ENCODE results near the gene CYB5D1. TPM values are rescaled to one million over a fixed set of nuclear protein-coding genes. Genes with fewer than 3 reads are reported as not detected.

CYB5D1 gene
- total and polyA plus RNA-seq, 2 of the 8 experiments (the other 6 are each of a cell fraction or from before 2014, with no cell fraction given): 11.0 to 18.0 TPM

DNA sequence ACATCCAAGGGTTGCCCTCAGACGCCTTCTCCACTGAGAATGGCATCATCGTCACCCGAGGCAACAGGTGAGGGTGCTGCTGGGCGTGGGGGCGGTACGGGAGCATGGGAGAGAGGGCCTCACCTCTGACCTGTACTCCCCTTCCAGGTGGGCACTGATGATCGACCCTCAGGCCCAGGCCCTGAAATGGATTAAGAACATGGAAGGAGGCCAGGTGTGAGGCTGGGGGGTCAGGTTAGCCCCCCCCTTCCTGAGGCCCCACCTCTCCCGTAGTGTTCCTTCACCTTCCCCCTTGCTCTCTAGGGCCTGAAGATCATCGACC is 40.2 kb upstream of the CYB5D1 start:
- H2AFZ ChIP-seq (ENCODE audit: low read length): no peak overlapping the region
- H3K23ac ChIP-seq (ENCODE audit: insufficient read length): no peak overlapping the region
- POLR2A ChIA-PET (ENCODE audit: partially characterized antibody): no interaction called here
- H2AK5ac ChIP-seq (ENCODE audit: low read depth, low read length): no peak overlapping the region
- H3K18ac ChIP-seq (ENCODE audit: extremely low read depth, low read length): no peak overlapping the region
- H3K23me2 ChIP-seq (ENCODE audit: low read depth, low read length): no peaks in the 10 kb centered on the region
- TF ChIP-seq TCF12 (IDR thresholded peaks at IDR 0.05; ENCODE audit: low read depth, low read length): no peak
- TF ChIP-seq HDAC6 (IDR thresholded peaks at IDR 0.05; ENCODE audit: low read depth, low read length): no peak
- H3K4me1 ChIP-seq (replicated peaks in 1 of 4; ENCODE audit: control insufficient read depth in 3 of 4, insufficient read depth in 4 of 4, low read length in 3 of 4): no peaks in the 10 kb centered on the region; a peak in 1 of 7 replicates
- no peaks in the 10 kb centered on the region for H3K79me1 ChIP-seq (ENCODE audit: low read depth, low read length)
- no peak overlapping the region for H3K56ac ChIP-seq (replicated peaks; ENCODE audit: insufficient read length, low read depth, low read length)
- H3K9ac ChIP-seq (replicated peaks in 1 of 4; ENCODE audit: extremely low read depth in 1 of 4, low read depth in 3 of 4, low read length in 3 of 4): no peak overlapping the region
- H3K4ac ChIP-seq (replicated peaks; ENCODE audit: insufficient read length, low read depth, low read length): no peak overlapping the region
- H3K4me2 ChIP-seq (ENCODE audit: insufficient read depth in 1 of 2, low read depth in 2 of 2, low read length in 2 of 2): no peak overlapping the region
- H3K4me3 ChIP-seq (ENCODE audit: extremely low read depth in 1 of 4, insufficient read depth in 2 of 4, low read depth in 3 of 4, low read length in 4 of 4): no peak overlapping the region
- 85% methylated on average over 9 of the region's 9 CpGs; no CpG with 5 or more reads in 1 of the 2 experiments for WGBS, 2 experiments (ENCODE audit: extremely low coverage in 1 of 2, insufficient coverage in 1 of 2, insufficient read length in 1 of 2, insufficient replicate concordance in 2 of 2, low coverage in 1 of 2, low lambda C conversion rate in 2 of 2, missing lambda C conversion rate in 1 of 2)
- H3K27me3 ChIP-seq (replicated peaks in 1 of 4; ENCODE audit: control insufficient read depth in 3 of 4, extremely low read depth in 1 of 4, insufficient read depth in 3 of 4, low read length in 3 of 4): no peaks in the 10 kb centered on the region; a peak in 1 of 7 replicates
- H2BK5ac ChIP-seq (ENCODE audit: low read depth, low read length): no peak overlapping the region
- no peaks in the 10 kb centered on the region for H3K36me3 ChIP-seq (ENCODE audit: control insufficient read depth in 2 of 4, insufficient read depth in 4 of 4, low read length in 3 of 4)
- no peaks in the 10 kb centered on the region for H4K20me1 ChIP-seq (replicated peaks in 1 of 2; ENCODE audit: control insufficient read depth in 1 of 2, insufficient read depth in 2 of 2, low read length in 2 of 2)
- H4K8ac ChIP-seq (ENCODE audit: extremely low read depth, insufficient read depth, low read length): no peak overlapping the region
- CTCF ChIA-PET (ENCODE audit: partially characterized antibody): interaction anchor here (1.1 to 2.2 kb wide), 7 partner anchors 8 to 172 kb away, joined by 3 to 9 read pairs (median 5); no protein-coding TSS in a partner anchor
- no peak for FAIRE-seq
- H2BK12ac ChIP-seq (ENCODE audit: low read depth, low read length): no peak overlapping the region
- H3K79me2 ChIP-seq (ENCODE audit: control insufficient read depth in 1 of 2, insufficient read depth in 2 of 2, low read length in 2 of 2): no peaks in the 10 kb centered on the region
- no peak overlapping the region for H3K27ac ChIP-seq (ENCODE audit: low read depth, low read length)
- DNase-seq (ENCODE audit: low read depth in 1 of 2, low spot score in 2 of 2): no peak
- H2BK120ac ChIP-seq (replicated peaks; ENCODE audit: low read depth, low read length): no peak overlapping the region
- H4K5ac ChIP-seq (ENCODE audit: insufficient read length, low read depth, low read length): no peak overlapping the region
- H3K9me3 ChIP-seq (ENCODE audit: insufficient read depth in 2 of 2, low read depth in 1 of 2, low read length in 1 of 2): no peaks in the 10 kb centered on the region
- H2BK15ac ChIP-seq (ENCODE audit: low read length): no peak overlapping the region
- no peak overlapping the region for H3K14ac ChIP-seq (ENCODE audit: insufficient read length)
- H4K91ac ChIP-seq (replicated peaks; ENCODE audit: insufficient read length, low read length): no peak overlapping the region
- no peak overlapping the region for H2BK20ac ChIP-seq (ENCODE audit: low read length)

Measured in H1 (cell line).